ENCODE data around the gene TECPR1.
"Not testable (repeated sequence)": the region's sequence is repeated elsewhere in the genome, so short reads cannot be mapped to it uniquely, and the experiment has no call there.

Gene TECPR1

DNA sequence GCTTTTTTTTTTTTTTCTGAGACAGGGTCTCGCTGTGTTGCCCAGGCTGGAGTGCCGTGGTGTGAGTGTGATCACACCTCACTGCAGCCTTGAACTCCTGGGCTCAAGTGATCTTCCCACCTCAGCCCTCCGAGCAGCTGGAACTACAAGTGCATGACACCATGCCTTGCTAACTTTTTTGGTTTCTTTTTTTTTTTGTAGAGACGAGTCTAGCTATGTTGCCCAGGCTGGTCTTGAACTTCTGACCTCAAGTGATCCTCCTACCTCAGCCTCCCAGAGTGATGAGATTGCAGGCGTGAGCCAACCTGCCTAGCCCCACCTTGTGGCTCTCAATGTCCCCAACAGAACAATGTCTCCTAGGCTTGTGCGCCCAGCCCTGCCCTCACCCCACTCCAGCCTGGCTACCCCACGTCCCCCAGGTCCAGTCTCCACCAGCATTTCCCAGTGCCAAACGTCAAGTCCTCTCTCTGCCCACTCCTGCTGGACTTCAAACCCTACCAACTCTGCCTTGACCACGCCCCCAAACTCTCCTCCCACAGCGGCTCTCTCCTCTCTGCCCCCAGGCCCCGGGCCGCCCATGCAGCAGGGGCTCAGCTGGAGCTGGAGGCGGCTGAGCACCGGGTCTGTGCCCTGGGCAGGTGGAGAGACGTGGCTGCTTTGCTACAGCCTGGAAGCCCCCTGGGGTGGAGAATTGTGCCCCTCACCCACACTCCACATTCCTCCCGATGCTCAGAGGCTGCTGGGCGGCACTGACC lies 21.9 kb downstream of the TECPR1 start:
- no peak for DNase-seq (ENCODE audit: low spot score)

GRCh38 chr7:98229441-98229840 lies 22.6 kb downstream of the TECPR1 start:
- DNase-seq (ENCODE audit: low spot score), result no peak

DNA sequence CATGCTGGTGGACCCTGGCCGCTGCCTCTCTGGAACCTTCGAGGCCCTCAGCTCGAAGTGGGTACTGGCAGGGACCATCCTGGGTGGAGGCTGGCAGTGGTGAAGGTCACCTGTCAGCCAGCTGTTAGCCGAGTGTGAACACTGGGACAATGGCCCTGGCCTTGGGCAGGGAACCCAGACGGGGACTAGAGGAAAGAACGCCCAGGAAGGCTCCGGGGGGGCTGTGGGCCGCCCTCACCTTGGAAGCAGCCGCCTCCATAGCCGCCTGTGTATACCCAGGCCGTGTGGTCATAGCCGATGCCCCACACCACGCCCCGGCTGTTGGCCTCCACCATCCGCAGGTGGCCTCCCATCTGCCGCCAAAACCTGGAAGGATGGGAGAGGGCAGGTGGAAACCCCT lies 23.2 kb downstream of the TECPR1 start:
- DNase-seq (ENCODE audit: low spot score), result no peak

GRCh38 chr7:98227939-98228338 lies 24.1 kb downstream of the TECPR1 start:
- DNase-seq (ENCODE audit: low spot score), result no peak

- DNase-seq (ENCODE audit: low spot score), result no peak
Measured at GRCh38 chr7:98225913-98226614, 26.0 kb downstream of the TECPR1 start.

DNA sequence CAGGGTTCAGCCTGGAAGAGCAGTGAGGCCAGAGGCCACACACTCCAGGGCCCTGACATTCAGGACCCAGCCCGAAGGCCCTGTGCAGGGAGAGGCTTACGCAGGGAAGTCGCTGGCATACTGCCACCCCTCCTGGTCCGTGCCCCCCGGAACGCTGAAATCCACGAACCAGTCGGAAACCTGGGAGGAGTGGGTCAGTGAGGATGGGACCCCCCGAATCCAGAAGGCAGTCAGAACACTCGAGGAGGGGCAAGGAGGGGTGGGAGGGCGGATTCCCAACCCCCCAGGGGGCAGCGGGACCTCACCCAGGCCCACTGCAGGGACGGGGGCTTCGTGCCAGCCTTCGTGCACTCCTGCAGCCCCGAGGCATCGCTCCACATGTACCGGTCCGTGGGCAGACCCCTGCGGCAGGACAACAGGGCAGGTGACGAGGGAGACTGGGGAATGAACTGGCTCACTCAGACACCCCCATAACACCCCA lies 27.3 kb downstream of the TECPR1 start:
- no peak for DNase-seq (ENCODE audit: low spot score)

DNA sequence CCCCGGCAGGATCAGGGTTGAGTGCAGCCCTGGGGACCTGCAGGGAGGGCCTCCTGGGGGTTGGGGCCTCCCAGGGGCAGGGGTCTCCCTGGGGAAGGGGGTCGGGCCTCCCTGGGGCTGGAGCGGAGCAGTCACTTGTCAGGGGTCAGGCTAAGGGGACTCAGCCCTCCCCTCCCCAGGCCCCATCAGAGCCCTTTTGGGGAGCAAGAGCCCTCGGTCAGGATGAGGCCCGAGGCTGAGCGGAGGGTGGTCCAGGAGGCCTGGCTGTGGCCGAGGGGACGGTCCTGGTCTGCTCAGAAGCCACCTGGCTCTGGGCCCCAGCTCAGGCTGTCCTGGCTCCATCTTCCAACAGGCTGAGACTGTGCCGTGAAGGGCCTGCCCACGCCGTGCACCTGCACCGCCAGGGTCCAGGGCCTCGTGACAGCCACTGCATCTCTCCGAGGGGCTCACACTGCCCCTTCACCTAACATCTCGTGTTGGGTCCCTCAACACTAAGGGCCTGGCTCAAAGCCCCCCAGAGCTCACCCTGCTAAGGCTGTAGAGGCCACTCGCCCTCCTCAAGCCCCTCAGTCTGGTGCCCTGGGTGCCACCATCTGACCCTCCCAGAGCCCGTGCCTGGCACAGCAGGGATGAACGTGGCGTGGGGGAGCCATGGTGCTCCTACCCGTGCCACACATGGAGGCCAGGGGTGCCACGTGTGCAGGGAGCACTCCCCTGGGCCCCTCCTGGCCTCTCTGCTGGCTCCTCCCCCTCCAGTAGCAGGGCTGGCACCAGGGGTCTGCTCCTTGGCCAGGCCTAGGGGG lies 27.9 kb downstream of the TECPR1 start:
- DNase-seq (ENCODE audit: low spot score), result no peak

DNA sequence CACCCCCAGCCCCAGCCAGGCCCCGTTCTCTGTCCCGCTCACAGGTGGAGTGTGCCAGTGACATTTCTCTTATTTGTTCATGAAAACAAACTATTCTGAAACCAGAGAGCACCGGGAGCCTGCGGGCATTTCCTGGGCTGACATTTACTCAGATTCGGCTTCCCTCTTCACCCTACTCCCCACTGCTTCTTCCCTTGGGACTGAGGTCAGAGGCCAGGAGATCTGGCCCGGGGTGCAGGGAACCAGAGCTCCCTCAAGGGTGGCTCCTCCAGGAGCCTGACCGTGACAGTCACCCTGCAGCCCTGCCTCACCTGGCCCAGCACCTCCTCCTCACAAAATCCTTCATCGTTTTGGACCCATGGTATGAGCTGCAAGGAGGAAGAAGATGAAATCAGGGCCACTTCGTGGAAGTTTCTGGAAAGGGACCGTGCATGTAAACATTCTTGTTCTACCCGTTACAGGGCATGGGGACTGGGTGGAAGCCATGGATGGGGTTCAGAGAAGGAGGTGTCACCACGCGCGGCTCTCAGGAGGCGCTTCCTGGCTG lies 28.6 kb downstream of the TECPR1 start:
- no peak for DNase-seq (ENCODE audit: low spot score)

DNA sequence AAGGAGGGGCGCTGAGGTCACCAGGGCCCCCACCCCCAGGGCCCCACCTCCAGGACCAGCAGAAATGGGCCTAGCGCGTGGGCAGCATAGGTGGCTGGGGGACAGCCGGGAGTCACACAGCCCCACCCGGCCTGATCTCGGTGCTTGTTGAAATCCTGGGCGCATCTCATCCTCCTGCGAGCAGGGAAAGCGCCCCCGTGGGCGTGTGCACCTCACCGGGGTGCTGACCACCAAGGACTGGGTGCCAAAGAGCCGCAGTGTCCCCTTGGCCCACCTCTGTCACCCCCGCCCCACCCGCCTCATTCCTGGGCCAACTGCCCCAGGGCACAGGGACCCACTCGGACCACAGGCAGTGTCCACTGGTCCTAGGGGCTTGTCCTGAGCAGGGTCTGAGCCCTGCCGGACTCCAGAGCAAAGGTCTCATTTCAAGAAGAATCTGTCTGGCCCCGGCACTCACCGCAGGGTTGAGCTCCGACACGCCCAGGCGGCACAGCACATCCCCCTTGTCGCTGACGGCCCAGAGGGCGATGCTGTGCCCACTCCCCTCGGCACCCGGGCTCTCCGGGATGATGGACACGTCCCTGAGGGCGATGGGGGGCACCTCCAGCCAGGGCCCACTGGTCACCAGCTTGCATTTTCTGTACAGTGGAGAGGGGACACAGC lies 29.4 kb downstream of the TECPR1 start:
- no peak for DNase-seq (ENCODE audit: low spot score)

- DNase-seq (ENCODE audit: low spot score), result no peak
Measured at GRCh38 chr7:98221611-98222532, 30.2 kb downstream of the TECPR1 start.

GRCh38 chr7:98219382-98219781 lies 32.6 kb downstream of the TECPR1 start:
- not testable (repeated sequence) for DNase-seq (ENCODE audit: low spot score)

- no peak for DNase-seq (ENCODE audit: low spot score)
Measured at GRCh38 chr7:98217623-98218582, 34.1 kb downstream of the TECPR1 start.

DNA sequence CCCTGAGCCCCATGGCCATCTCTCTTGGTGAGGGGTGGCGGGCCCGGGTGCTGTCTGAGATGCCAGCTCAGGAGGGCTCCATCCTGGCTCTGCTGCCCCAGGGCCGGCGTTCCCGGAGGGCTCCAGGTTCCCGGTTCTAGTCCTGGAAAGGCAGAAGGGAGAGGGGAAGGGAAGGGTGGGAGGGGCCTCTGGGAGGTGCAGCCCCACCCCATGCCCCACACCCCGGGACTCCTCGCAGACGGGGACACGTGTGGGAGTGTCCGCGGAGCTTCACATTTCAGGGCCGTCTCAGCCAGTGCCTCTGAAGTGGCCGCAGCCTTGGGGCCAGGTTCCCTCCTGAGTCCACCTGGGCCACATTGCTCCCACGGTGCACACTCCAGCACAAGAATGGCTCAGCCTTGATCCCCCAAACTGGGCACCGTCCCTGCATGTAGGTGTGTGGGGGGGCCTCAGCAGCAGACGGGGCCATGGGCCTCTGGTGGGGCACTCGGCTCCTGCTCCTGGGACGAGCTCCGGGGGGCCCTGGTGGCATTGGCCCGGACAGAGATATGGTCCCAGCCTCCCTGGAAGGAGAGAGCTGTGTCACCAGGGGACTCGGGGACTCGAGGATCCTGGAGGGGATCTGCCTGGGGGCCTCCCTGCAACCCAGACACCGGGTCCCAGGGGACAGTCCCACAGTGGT lies 35.0 kb downstream of the TECPR1 start:
- DNase-seq (ENCODE audit: low spot score), result no peak

DNA sequence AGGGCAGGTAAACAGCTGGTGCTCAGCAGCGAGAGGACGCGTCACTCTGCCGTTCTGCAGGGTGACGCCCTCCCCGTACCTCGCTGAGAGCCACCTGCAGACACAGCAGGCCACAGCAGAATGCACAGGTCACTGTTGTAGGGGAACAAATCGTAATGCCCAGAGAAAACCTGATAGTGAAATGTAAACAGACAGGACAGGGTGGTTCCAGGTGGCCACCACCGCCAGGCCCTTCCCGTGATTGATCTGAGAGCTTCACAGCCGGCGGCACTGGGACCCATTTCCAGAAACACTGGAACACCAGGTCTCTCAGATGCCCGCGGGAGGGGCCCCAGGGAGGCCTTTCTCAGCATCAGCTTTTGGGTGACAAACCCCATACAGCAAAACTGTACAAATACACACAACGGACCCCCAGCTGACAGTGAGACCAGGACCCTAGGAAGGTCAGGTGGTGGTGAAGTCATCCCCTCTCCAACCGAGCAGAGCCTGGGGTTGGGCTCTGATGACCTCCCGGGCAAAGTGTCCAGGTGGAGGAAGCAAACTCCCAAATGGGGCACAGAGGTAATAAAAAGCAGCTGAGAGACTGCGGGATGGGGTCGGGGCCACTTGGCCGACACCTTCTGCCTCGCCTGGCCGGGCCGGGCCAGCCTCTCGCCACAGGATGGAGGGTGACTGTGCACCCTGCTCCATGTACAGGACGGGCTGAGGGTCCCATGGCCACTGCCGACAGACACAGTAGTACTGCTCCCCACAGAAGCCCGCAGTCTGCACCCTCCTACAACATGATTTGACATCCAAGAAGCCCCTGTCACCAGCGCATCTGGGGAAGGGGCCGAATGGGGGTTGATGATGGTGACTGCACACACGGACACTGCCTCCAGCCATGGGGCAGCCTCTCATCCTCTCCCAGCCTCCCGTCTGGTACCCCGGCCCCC lies 36.2 kb downstream of the TECPR1 start:
- DNase-seq (ENCODE audit: low spot score), result no peak

DNA sequence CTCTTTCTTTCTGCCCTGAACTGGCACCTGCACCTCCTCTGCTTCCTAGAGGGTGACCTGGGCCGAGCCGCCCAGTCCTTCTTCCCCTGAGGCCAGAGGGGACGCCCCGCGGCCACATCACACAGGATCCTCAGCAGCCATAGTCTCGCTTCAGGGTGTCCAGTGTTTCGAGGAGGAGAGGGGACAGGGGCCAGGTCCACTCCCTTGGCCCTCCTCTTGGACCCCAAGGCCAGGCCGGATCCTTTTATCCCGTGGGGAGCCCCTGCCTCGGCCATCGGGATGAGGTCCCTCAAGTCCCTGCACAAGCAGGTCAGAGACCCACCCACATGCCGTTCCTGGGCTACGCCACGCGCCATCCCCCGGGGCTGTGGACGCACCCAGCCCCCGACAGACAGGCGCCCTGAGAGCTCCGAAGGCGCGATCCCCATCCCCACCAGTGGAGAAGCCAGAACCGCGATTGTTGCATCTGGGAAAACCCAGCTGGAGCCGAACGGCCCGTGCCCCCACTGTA lies 37.2 kb downstream of the TECPR1 start:
- no peak for DNase-seq (ENCODE audit: low spot score)

DNA sequence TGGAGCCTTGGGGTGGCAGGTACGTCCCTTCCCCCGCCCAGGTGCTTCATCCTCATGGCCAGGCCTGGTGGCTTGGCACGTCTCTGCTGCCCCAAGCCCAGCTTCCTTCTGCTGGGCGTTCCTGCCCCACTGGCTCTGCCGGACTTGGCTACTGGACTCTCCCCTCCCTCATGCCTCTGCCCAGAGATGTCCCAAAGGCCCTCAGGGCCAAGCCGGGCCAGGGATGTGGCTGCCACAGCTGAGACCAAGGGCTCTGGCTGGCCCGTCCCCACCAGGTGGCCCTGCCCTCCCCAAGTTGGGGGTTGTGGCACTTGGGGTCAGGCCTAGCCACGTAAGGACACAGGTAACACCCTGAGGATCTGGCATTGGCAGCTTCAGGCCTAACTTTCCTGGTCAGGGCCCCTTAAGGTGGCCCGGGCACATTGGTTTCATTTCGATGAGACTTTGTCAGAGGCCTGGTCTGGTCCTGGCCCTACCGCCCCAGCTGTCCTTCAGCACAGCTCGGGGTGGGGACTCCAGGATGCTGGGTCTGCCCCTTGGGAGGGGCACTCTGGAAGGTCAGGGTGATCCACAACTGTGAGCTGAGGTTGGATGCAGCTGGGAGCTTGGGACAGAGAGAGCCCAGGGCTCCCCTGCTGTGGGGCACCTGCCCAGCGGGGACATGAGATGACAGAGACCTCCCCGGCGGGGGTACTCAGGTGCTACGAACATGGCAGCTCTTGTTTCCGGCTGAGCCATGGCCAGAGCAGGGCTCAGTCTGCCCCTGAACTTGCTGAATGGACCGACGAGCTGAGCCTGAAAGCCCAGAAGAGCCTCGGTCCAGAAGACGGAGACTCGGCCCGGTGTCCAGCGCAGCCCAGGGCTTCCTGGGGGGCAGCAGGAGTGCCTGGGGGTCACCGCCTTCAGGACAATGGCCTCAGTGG lies 37.9 kb downstream of the TECPR1 start:
- DNase-seq (ENCODE audit: low spot score), result no peak

All from SK-N-DZ (cell line).